Glomerular endothelial cell (primary cell): ENCODE measurements around the gene SLC17A7. TPM values are rescaled to one million over a fixed set of nuclear protein-coding genes. Genes with fewer than 3 reads are reported as not detected.
"Not testable (repeated sequence)": the region's sequence is repeated elsewhere in the genome, so short reads cannot be mapped to it uniquely, and the experiment has no call there.

Experiments used
- DNase-seq: peaks from one replicate; pipeline ENCODE4 v3.0.0-alpha.2; 2011; ENCODE audit warnings: low read depth, low spot score; ENCODE audit errors: extremely low read depth
- total RNA-seq: library from RNA; depleted of rRNA; stranded (reverse); fragments of >200 nt; gene quantifications from 2 replicates; pipeline ENCODE4 v1.2.3, GENCODE V29; 2015

Gene SLC17A7
- total RNA-seq, 1 donor from 2014 or later: not detected

GRCh38 chr19:49445997-49446396 lies 4.7 kb upstream of the SLC17A7 start:
- no peak for DNase-seq

GRCh38 chr19:49444100-49444700 lies 2.9 kb upstream of the SLC17A7 start:
- not testable (repeated sequence) for DNase-seq

DNA sequence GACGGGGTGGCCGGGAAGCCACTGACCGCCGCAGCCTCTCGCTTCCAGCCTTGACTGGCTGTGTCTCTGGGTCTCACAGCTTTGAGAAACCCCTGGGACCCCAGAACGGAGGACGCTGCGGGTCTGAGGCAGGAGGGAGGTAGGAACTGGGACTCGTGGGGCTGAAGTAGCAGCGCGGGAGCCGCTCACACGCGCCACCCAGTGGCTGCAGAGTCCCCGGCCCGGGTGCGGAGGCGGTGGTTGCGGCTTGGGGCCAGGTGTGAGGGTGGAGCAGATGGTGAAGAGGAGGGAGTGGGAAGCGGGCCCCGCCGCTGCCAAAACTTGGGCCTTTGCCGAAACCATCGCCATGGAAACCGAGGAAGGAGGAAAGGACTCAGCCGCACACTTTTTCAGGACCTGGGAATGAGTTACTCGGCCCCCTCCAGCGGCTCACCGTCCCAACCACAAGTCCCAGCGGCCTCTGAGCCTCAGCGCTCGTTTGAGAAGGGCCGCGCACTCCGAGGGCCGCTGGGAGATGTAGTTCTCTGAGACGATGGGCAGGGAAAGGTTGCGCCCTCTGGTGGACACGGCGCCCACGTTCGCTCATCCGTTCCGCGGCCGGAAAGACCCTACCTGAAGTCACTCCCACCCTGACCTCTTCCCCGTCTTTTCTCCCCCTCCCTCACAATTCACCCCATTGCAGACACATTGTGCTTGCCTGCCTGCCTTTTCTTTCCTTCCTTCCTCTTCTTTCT lies 2.2 kb upstream of the SLC17A7 start:
- peak; percentile 62 for DNase-seq

DNA sequence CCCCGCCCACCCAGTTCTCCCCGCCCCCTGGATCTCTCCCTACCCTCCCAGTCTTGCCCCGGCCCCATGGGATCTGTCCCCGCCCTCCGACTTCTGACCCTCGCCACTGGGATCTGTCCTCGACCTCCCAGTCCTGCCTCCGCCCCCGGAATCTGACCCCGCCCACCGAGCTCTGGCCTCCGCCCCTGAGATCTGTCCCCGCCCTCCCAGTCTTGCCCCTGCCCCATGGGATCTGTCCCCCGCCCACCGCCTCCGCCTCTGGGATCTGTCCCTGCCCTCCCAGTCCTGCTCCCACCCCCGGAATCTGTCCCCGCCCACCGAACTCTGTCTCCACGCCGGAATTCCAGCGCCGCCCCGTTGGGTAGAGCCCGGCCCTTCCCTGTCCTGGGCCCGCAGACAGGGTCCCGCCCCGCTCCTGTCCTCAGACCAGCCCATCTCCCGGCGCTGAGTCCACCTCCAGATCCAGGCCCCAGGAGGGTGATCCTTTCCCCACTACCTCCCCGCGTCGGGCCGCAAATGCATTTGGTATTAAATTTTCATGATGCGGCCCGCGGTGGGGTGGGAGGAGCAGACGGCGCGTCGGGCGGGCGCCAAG lies 1.5 kb upstream of the SLC17A7 start:
- no peak for DNase-seq

DNA sequence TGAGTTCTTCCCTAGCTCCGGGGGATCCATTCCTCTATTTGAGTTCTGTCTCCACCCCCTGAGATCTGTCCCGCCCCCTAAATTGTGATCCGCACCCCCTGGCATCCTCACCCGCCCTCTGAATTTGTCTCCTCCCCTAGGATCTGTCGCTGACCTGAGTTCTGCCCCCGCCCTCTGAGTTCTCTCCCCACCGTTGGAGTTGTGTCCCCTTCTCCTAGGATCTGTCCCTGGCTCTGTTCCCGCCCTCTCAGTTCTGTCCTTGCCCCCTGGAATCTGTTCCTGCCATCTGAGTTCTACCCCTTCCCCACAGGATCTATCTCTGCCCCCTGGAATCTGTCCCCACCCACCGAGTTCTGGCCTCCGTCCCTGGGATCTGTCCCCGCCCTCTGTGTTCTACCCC lies 1.0 kb upstream of the SLC17A7 start:
- no peak for DNase-seq

GRCh38 chr19:49441960-49442350 lies 628 bp upstream of the SLC17A7 start:
- DNase-seq: no peak

DNA sequence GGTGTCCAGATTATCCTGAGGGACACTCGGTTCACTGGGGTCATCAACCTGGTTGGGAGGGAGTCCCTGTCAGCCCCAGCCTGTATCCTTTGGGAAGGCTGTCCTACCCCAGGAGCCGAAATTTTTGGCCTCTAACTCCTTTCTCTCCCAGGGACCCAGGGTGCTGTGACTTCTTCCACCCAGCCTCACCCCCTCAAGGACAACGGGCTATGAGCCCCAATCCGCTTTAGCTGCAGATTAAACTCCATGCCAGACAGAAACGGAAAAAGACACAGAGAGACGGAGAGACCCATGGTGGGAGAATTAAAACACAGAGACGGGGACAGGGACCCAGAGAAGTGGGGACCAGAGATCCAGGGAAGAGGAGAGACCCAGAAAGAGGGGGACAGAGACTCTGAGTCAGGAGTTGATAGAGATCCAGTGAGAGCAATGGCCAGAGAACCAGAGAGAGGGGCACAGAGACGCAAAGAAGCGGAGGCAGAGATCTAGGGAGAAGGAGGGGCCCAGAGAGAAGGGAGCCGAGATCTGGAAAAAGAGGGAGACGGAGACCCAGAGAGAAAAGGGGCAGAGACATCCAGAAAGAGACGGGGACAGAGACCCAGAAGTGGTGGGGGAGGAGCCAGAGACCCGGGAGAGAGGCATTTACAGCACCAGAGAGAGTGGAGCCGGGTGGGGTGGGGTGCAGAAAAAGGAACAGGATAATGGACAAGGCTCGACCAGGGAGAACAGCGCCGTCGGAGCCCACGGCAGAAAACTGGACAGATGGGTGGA lies 703 bp downstream of the SLC17A7 start:
- no peak for DNase-seq

DNA sequence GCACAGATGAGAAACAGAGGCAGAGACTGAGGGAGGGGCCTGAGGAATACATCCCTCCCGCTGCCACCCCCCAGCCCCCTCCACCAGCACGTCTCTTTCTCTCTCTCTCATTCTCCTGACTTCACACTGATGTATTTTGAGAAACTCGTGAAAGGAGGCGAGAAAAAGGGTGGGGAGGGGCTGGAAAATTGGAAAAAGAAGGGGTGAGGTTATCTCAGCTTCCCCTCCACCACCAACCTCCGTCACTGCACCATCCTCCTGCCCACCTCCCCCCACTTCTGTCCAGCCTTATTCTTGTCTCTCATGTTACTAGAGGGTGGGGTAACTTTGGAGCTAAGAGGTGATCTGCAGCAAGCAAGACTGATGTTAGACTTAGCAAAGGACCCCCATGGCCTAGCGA lies 1.5 kb downstream of the SLC17A7 start:
- DNase-seq: no peak

- no peak for DNase-seq
Observed at GRCh38 chr19:49438261-49438660, 3.1 kb downstream of the SLC17A7 start.

DNA sequence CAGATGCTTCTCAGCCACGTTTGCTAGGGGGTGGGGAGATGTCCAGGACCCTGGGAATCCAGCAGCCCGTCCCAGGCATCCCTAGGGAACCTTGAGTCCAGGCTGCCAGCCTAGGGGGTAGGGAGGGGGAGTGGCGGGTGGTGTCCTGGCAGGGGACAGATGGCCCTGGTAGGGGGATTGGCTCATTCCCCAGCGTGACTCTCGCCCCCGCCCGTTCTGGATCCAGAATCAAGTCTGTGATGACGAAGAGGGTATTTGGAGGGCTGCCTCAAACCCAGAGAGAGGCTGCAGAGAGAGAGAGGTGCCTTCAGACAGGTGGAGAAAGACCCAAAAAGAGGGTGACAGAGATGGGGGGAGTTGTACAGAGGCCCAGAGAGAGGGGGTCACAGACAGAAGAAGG lies 4.1 kb downstream of the SLC17A7 start:
- no peak for DNase-seq

DNA sequence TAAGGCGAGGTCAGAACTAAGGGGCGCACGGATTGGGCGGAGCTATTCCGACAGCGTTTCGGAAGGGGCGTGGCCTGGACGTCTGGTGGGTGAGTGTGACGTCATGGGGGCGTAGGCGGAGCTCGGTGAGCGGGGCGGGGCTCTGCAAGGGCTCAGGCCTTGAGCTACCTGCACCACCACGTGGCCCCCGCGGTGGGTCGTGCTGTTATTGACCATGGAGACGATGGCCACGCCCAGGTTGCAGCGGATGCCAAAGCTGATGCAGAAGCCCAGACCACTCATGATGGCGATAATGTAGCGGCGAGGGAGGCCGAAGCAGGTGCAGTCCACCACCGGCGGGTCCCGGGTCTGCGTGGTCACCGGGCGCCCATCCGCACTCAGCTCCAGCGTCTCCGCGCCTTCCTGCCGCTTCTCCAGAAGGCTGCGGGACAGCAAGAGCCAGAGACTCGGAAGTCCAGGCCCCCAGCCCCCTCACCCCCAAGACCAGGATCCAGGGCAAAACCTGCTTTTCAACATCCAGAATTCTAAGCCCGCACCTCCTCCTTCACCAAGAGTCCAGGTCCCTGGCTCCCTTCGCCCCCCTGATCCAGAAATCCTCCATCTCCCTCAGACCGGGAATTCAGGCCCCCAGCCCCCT lies 4.8 kb downstream of the SLC17A7 start:
- DNase-seq: no peak

DNA sequence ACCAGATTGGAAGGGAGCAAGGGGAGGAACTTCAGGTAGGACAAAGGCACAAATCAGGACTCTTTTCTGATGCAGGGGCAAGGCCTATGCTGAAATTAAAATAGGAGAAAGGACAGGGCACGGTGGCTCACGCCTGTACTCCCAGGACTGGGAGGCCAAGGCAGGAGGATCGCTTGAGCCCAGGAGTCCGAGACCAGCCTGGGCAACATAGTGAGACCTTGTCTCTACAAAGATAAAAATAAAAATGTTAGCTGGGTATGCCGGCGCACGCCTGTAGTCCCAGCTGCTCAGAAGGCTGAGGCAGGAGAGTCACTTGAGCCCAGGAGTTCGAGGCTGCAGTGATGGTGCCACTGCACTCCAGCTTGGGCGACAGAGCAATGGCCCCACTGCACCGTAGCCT lies 5.7 kb downstream of the SLC17A7 start:
- DNase-seq: no peak

DNA sequence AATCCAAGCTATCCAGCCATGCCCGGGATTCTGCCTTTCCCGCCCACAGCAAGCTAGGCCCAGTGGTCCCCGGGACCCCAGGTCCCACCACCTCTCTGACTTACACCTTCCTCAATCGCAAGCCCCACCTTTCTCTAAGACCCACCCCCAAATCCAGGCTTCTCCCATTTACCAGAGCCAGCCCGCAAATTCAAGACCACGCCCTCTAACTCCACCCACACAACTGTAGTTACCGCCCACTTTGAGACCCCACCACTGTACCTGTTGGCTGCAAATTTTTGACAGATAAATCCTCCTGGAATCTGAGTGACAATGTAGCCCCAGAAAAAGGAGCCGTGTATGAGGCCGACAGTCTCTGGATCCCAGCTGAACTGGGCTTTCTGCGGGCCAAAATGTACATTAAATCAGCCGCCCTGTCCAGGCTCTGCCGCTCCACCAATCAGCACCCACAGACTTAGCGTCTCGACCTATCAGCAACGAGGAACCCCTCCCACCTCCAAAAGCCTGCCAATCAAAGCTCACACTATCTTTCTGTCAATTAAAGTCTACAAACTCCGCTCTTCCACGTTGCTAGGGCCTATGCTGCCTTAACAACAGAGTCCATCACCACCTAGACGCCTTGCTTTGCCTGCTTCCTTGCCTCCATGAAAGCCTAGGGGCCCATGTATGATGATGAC lies 6.3 kb downstream of the SLC17A7 start:
- DNase-seq: no peak

DNA sequence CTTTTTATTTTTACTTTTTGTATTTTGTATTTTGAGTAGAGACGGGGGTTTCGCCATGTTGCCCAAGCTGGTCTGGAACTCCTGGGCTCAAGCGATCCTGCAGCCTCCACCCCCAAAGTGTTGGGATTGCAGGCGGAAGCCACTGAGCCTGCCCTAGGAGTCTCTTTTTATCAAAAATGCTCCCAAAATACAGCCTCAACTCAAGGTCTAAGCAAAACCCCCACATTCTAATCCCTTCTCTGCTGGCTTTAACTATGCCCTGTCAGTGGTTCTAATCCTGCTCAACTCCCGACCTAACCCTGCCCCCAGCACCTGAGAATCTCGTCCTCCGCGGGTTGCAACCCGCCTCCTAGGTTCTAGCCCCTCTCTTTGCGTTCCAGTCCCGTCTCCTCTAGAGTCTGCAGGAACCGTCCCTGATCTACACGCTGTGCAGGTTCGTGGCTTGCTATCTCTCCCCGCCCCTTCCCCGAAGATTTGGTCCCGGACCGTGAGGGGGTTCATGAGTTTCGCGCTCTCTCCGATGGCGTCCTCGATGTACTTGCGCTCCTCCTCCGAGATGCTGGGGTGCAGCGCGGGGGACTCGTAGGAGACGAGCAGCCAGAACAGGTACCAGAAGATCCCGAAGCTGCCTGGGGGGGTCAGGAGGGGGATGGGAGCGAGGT lies 8.0 kb downstream of the SLC17A7 start:
- no peak for DNase-seq

DNA sequence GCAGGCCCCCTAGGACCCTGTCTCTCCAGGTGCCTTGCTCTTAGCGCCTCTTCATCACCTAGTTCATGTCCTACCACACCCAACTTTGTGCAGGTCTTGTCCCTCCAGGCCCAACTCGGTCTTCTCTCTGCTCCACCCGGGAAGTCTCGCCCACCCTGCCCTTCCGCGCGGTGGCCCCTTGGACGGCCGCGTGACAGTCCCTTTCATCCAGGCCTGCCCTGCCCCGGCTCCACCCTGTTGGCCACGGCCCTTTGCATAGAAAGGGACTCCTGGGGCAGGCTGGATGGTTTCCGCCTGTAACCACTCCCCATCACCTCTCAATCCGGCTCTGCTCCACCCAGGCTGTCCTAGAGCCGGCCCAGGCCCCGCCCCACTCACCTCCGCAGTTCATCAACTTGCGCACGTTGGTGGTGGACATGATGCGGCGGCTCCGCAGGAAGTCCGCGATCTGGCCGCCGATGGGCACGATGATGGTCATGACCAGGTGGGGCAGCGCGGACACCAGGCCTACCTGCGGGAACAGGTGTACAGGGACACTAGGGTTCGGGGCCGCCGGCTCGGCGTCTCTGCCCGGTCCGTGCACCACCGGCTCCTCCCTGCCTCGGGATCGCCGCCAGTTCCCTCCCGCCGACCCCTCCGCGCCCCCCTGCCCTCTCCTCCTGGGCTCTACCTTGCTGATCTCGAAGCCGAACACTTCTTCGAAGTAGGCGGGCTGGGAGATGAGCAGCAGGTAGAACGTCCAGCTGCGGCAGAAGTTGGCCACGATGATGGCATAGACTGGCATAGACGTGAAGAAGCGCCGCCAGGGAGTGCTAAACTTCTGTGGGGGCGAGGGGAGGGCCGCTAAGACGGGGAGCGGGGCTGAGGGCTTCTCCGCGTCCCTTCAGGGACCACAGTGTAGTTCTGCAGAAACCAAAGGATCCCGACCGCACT lies 8.9 kb downstream of the SLC17A7 start:
- no peak for DNase-seq

GRCh38 chr19:49431330-49431749 lies 10.0 kb downstream of the SLC17A7 start:
- DNase-seq: no peak

DNA sequence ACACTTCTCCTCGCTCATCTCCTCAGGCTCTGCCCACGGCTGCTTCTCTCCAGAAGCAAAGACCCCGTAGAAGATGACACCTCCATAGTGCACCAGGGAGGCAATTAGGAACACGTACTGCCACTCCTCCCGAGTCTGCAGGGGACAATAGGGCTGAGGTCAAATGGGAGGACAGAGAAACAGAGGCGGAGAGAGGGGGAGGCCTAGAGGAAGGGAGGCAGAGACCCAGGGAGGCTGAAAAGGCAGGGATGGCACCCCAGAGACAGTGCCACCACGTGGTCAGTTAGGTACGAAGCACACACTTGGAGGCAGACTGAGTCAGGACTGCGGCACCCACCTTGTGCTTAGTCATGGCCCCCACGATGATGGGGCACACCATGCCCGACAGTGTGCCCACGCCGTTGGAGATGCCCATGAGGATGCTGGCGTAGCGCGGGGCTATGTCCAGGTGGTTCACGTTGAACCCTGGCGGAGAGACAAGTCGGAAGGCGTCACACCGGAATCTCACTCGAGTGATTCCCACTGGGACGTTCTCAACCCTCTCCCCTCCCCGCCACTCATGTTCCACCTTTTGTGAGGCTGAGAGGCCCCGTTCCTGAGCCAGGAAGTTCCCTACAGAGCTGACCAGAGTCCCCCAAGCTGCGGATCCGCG lies 10.5 kb downstream of the SLC17A7 start:
- DNase-seq: no peak

GRCh38 chr19:49430172-49430677 lies 11.1 kb downstream of the SLC17A7 start:
- no peak for DNase-seq
